HG03571 (cell line): ENCODE measurements around the gene SRGAP1.
A peak's percentile ranks its signal among the peaks of the same experiment; 100 is the strongest.
"Not testable (repeated sequence)": the region's sequence is repeated elsewhere in the genome, so short reads cannot be mapped to it uniquely, and the experiment has no call there.

ENCODE experiments used
- ATAC-seq: cut with Tn5 transposase; IDR thresholded peaks from one replicate; pipeline ENCODE4 v1.9.1; 2021; ENCODE audit not compliant: unreplicated experiment

SRGAP1 gene

DNA sequence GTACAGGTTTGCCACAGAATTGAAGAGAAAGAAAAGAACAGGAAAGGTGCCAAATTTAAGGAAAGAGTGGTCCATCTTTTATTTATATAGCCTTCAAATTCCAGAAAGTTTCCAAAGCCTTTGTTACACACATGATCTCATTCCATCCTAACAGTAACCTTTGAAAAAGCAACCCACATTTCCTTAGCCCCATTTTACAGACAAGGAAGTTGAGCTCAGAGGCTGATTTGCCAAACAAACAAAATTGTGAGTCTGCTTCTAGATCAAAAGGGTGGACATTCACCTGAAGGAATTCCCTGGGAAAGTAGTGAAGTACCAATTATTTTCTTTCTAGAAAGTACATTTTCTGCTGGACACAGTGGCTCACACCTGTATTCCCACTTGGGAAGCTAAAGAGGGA, 345.6 kb downstream of the SRGAP1 start:
- ATAC-seq = no peak

DNA sequence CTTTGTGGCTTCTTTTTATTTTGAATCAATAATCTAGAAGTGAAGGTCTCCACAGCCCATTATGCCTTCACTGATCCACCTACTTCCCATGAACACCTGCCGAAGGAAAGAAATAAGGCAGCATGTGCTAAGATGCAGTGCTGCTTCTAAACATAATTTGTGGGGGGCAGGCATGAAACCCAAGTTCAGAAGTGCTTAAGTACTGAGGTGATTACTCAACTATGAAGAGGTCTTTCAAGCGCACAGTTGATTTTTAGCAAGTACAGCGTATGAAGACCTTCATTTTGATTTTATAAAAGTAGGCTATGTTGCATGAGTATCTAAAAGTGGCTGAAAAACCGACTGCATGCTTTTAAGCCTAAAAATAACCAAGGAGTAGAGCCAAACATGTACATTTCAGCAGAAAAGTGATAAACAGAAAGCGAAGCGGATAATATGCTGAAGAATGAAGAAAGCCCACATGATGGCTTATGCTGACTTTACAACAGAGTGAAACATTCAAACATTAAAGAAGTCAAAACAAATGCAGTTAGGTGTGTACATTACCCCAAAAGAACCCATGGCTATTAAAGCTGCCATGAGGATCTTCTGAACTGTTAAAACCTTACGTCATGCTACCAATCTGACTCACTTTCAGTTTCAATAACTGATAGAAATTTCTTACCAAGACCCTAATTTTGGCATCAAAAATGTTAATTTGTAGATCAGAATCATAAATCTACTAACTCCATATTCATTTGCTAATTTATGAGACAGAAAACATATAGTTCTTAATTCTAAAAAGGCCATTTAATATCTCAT, 348.3 kb downstream of the SRGAP1 start:
- peak; percentile 87 for ATAC-seq

GRCh38 chr12:64193931-64194330, 349.4 kb downstream of the SRGAP1 start:
- no peak for ATAC-seq

GRCh38 chr12:64194333-64195149, 350.0 kb downstream of the SRGAP1 start:
- no peak for ATAC-seq

DNA sequence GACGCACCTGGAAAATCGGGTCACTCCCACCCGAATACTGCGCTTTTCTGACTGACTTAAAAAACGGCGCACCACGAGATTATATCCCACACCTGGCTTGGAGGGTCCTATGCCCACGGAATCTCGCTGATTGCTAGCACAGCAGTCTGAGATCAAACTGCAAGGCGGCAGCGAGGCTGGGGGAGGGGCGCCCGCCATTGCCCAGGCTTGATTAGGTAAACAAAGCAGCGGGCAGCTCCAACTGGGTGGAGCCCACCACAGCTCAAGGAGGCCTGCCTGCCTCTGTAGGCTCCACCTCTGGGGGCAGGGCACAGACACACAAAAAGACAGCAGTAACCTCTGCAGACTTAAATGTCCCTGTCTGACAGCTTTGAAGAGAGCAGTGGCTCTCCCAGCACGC, 351.3 kb downstream of the SRGAP1 start:
- ATAC-seq = not testable (repeated sequence)

- no peak for ATAC-seq
Observed at GRCh38 chr12:64203036-64203435, 358.5 kb downstream of the SRGAP1 start.

DNA sequence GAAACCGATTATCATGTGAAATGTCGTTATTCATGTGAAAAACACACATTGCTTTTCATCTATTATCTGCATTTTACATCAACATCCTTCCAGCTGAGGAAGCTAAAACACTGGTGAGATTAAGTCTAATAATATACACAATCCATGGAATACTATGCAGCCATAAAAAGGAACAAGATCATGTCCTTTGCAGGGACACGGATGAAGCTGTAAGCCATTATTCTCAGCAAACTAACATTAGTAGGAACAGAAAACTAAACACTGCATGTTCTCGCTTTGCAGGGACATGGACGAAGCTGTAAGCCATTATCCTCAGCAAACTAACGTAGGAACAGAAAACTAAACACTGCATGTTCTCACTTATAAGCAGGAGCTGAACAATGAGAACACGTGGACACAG, 359.3 kb downstream of the SRGAP1 start:
- no peak for ATAC-seq

DNA sequence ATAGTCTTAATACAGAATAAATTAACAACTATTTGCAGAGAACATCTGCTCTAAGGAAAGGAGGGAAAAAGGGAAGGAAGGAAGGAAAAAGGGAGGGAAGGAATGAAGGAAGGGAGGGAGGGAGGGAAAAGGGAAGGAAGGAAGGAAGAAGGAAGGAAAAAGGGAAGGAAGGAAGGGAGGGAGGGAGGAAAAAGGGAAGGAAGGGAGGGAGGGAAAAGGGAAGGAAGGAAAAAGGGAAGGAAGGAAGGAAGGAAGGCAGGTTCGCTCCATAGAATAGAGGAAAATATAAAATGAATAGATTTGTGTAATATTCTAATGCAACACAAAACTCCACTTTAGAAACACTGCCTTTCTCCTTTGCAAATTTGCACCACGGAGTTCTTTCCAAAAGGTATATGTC, 361.0 kb downstream of the SRGAP1 start:
- ATAC-seq = no peak

DNA sequence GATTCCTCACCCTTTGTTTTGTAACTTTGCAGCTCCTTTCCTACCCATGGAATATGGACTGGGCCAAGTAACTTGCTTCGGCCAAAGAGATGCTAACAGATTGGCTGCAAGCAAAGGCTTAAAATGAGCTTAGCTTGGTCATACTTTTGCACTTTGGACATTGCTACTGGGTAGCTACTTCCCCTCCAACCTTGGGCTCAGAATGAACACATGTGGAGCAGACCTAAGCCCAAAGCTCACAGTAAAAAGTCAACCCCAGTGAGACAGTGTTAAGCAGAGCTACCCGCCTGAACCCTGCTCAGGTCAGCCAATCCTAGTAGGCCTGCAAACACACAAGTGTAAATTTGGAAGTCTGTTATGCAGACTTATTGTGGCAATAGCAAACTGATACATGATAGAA, 363.0 kb downstream of the SRGAP1 start:
- no peak for ATAC-seq
